ENCODE measurements around the gene SPATA13. TPM values are rescaled to one million over a fixed set of nuclear protein-coding genes. Genes with fewer than 3 reads are reported as not detected.

Gene SPATA13
- total RNA-seq, 1 experiment from 2014 or later, result 2.1 TPM

GRCh38 chr13:24272452-24273161, 112.1 kb downstream of the SPATA13 start:
- Histone ChIP-seq H3K4me1 (ENCODE audit: low read length) (no peaks in the 10 kb centered on the region), H3K9ac (ENCODE audit: low read length) (no peak overlapping the region)

GRCh38 chr13:24273926-24274325, 113.4 kb downstream of the SPATA13 start:
- no peak overlapping the region for H3K27ac ChIP-seq (ENCODE audit: low read length)
- no peaks in the 10 kb centered on the region for H3K9me3 ChIP-seq (ENCODE audit: low read length)
- H2AFZ ChIP-seq (ENCODE audit: low read length), result no peak overlapping the region
- H3K36me3 ChIP-seq (ENCODE audit: insufficient read depth, low read length), result no peaks in the 10 kb centered on the region
- no peaks in the 10 kb centered on the region for H3K9me2 ChIP-seq (replicated peaks; ENCODE audit: insufficient read depth, low read length)
- DNase-seq, result no peak
- no peaks in the 10 kb centered on the region for H3K4me1 ChIP-seq (ENCODE audit: low read length)
- no peak overlapping the region for H3K9ac ChIP-seq (ENCODE audit: low read length)
- no peaks in the 10 kb centered on the region for H4K20me1 ChIP-seq (ENCODE audit: insufficient read depth, low read depth, low read length)
- no peaks in the 10 kb centered on the region for H3K79me2 ChIP-seq (ENCODE audit: low read length)
- no peak overlapping the region for H3K4me2 ChIP-seq (ENCODE audit: low read depth, low read length, poor library complexity, severe bottlenecking)
- no peak overlapping the region for H3K4me3 ChIP-seq (ENCODE audit: low read length)
- no peaks in the 10 kb centered on the region for H3K27me3 ChIP-seq (ENCODE audit: low read length)

More at GRCh38 chr13:24272452-24273161, 112.1 kb downstream of the SPATA13 start:
- Histone ChIP-seq H3K36me3 (ENCODE audit: insufficient read depth, low read length) (no peaks in the 10 kb centered on the region), H3K27ac (ENCODE audit: low read length) (no peak overlapping the region), H3K9me2 (replicated peaks; ENCODE audit: insufficient read depth, low read length) (no peaks in the 10 kb centered on the region), H3K4me3 (ENCODE audit: low read length) (no peak overlapping the region), H4K20me1 (ENCODE audit: insufficient read depth, low read depth, low read length) (no peaks in the 10 kb centered on the region), H3K27me3 (ENCODE audit: low read length) (no peaks in the 10 kb centered on the region), H3K4me2 (ENCODE audit: low read depth, low read length, poor library complexity, severe bottlenecking) (no peak overlapping the region), H2AFZ (ENCODE audit: low read length) (no peak overlapping the region), H3K9me3 (ENCODE audit: low read length) (no peaks in the 10 kb centered on the region), H3K79me2 (ENCODE audit: low read length) (no peaks in the 10 kb centered on the region)
- DNase-seq, result no peak

- Histone ChIP-seq H3K4me2 (ENCODE audit: low read depth, low read length, poor library complexity, severe bottlenecking) (no peak overlapping the region), H2AFZ (ENCODE audit: low read length) (no peak overlapping the region), H3K4me3 (ENCODE audit: low read length) (no peak overlapping the region), H3K9ac (ENCODE audit: low read length) (no peak overlapping the region), H3K9me3 (ENCODE audit: low read length) (no peaks in the 10 kb centered on the region), H3K4me1 (ENCODE audit: low read length) (no peaks in the 10 kb centered on the region), H3K9me2 (replicated peaks; ENCODE audit: insufficient read depth, low read length) (no peaks in the 10 kb centered on the region), H4K20me1 (ENCODE audit: insufficient read depth, low read depth, low read length) (no peaks in the 10 kb centered on the region), H3K27me3 (ENCODE audit: low read length) (no peaks in the 10 kb centered on the region), H3K36me3 (ENCODE audit: insufficient read depth, low read length) (no peaks in the 10 kb centered on the region), H3K79me2 (ENCODE audit: low read length) (no peaks in the 10 kb centered on the region), H3K27ac (ENCODE audit: low read length) (no peak overlapping the region)
- DNase-seq, result no peak
Measured at GRCh38 chr13:24274452-24275021, 114.0 kb downstream of the SPATA13 start.

- Histone ChIP-seq H3K4me1 (ENCODE audit: low read length) (no peaks in the 10 kb centered on the region), H3K4me3 (ENCODE audit: low read length) (no peak overlapping the region), H2AFZ (ENCODE audit: low read length) (no peak overlapping the region), H3K9me2 (replicated peaks; ENCODE audit: insufficient read depth, low read length) (no peaks in the 10 kb centered on the region), H3K27ac (ENCODE audit: low read length) (no peak overlapping the region), H3K36me3 (ENCODE audit: insufficient read depth, low read length) (no peaks in the 10 kb centered on the region), H3K79me2 (ENCODE audit: low read length) (no peaks in the 10 kb centered on the region), H3K9ac (ENCODE audit: low read length) (no peak overlapping the region), H3K4me2 (ENCODE audit: low read depth, low read length, poor library complexity, severe bottlenecking) (no peak overlapping the region), H3K27me3 (ENCODE audit: low read length) (no peaks in the 10 kb centered on the region), H4K20me1 (ENCODE audit: insufficient read depth, low read depth, low read length) (no peaks in the 10 kb centered on the region), H3K9me3 (ENCODE audit: low read length) (no peaks in the 10 kb centered on the region)
- DNase-seq, result no peak
Measured at GRCh38 chr13:24275041-24275440, 114.5 kb downstream of the SPATA13 start.

- Histone ChIP-seq H3K4me2 (ENCODE audit: low read depth, low read length, poor library complexity, severe bottlenecking) (no peak overlapping the region), H3K9me2 (replicated peaks; ENCODE audit: insufficient read depth, low read length) (no peaks in the 10 kb centered on the region), H3K79me2 (ENCODE audit: low read length) (no peaks in the 10 kb centered on the region), H3K27ac (ENCODE audit: low read length) (no peak overlapping the region), H3K4me3 (ENCODE audit: low read length) (no peak overlapping the region), H3K9me3 (ENCODE audit: low read length) (no peaks in the 10 kb centered on the region), H3K9ac (ENCODE audit: low read length) (no peak overlapping the region), H3K36me3 (ENCODE audit: insufficient read depth, low read length) (no peaks in the 10 kb centered on the region), H3K4me1 (ENCODE audit: low read length) (no peaks in the 10 kb centered on the region), H3K27me3 (ENCODE audit: low read length) (no peaks in the 10 kb centered on the region), H2AFZ (ENCODE audit: low read length) (no peak overlapping the region), H4K20me1 (ENCODE audit: insufficient read depth, low read depth, low read length) (no peaks in the 10 kb centered on the region)
- DNase-seq, result no peak
Measured at GRCh38 chr13:24276306-24276705, 115.8 kb downstream of the SPATA13 start.

- H3K79me2 ChIP-seq (ENCODE audit: low read length), result no peaks in the 10 kb centered on the region
- no peak overlapping the region for H3K9ac ChIP-seq (ENCODE audit: low read length)
- no peaks in the 10 kb centered on the region for H3K36me3 ChIP-seq (ENCODE audit: insufficient read depth, low read length)
- H2AFZ ChIP-seq (ENCODE audit: low read length), result no peak overlapping the region
- H3K4me2 ChIP-seq (ENCODE audit: low read depth, low read length, poor library complexity, severe bottlenecking), result no peak overlapping the region
- H3K9me3 ChIP-seq (ENCODE audit: low read length), result no peaks in the 10 kb centered on the region
- H3K4me1 ChIP-seq (ENCODE audit: low read length), result no peaks in the 10 kb centered on the region
- no peak overlapping the region for H3K4me3 ChIP-seq (ENCODE audit: low read length)
- no peaks in the 10 kb centered on the region for H4K20me1 ChIP-seq (ENCODE audit: insufficient read depth, low read depth, low read length)
- no peaks in the 10 kb centered on the region for H3K27me3 ChIP-seq (ENCODE audit: low read length)
- H3K9me2 ChIP-seq (replicated peaks; ENCODE audit: insufficient read depth, low read length), result no peaks in the 10 kb centered on the region
- DNase-seq, result no peak
- no peak overlapping the region for H3K27ac ChIP-seq (ENCODE audit: low read length)
Measured at GRCh38 chr13:24276861-24277260, 116.3 kb downstream of the SPATA13 start.

- Histone ChIP-seq H3K79me2 (ENCODE audit: low read length) (no peaks in the 10 kb centered on the region), H3K27me3 (ENCODE audit: low read length) (no peaks in the 10 kb centered on the region), H3K4me2 (ENCODE audit: low read depth, low read length, poor library complexity, severe bottlenecking) (no peak overlapping the region), H3K4me3 (ENCODE audit: low read length) (no peak overlapping the region), H3K9me2 (replicated peaks; ENCODE audit: insufficient read depth, low read length) (no peaks in the 10 kb centered on the region), H4K20me1 (ENCODE audit: insufficient read depth, low read depth, low read length) (no peaks in the 10 kb centered on the region), H3K4me1 (ENCODE audit: low read length) (no peaks in the 10 kb centered on the region), H3K27ac (ENCODE audit: low read length) (no peak overlapping the region), H3K9ac (ENCODE audit: low read length) (no peak overlapping the region), H3K36me3 (ENCODE audit: insufficient read depth, low read length) (no peaks in the 10 kb centered on the region), H3K9me3 (ENCODE audit: low read length) (no peaks in the 10 kb centered on the region), H2AFZ (ENCODE audit: low read length) (no peak overlapping the region)
- DNase-seq, result no peak
Measured at GRCh38 chr13:24277761-24278160, 117.2 kb downstream of the SPATA13 start.

- Histone ChIP-seq H3K36me3 (ENCODE audit: insufficient read depth, low read length) (no peaks in the 10 kb centered on the region), H2AFZ (ENCODE audit: low read length) (no peak overlapping the region), H4K20me1 (ENCODE audit: insufficient read depth, low read depth, low read length) (no peaks in the 10 kb centered on the region), H3K4me3 (ENCODE audit: low read length) (no peak overlapping the region), H3K27me3 (ENCODE audit: low read length) (no peaks in the 10 kb centered on the region), H3K4me1 (ENCODE audit: low read length) (no peaks in the 10 kb centered on the region), H3K9me2 (replicated peaks; ENCODE audit: insufficient read depth, low read length) (no peaks in the 10 kb centered on the region), H3K27ac (ENCODE audit: low read length) (no peak overlapping the region), H3K79me2 (ENCODE audit: low read length) (no peaks in the 10 kb centered on the region), H3K4me2 (ENCODE audit: low read depth, low read length, poor library complexity, severe bottlenecking) (no peak overlapping the region), H3K9ac (ENCODE audit: low read length) (no peak overlapping the region), H3K9me3 (ENCODE audit: low read length) (no peaks in the 10 kb centered on the region)
- DNase-seq, result no peak
Measured at GRCh38 chr13:24279327-24280110, 119.0 kb downstream of the SPATA13 start.

Data from Karpas-422 (cell line).